Activated CD8-positive, alpha-beta T cell treated with anti-CD3 and anti-CD28 coated beads, Interleukin-2, amount 10 ng/mL, durations not matched to agents 7 days and 5 days (primary cell): Measurements from ENCODE around the gene FAM20C. TPM values are rescaled to one million over a fixed set of nuclear protein-coding genes. Genes with fewer than 3 reads are reported as not detected.

Source experiments
- ATAC-seq: fragments of 150-1000 bp; cut with Tn5 transposase; one replicate; pipeline ENCODE4 v1.10.0; 2021; ENCODE audit warnings: moderate library complexity
- CTCF ChIA-PET: fragments of 350-600 bp; sonication (Branson Sonifier 250); formaldehyde crosslinking; loops from one replicate; lab custom pipeline; 2021; ENCODE audit warnings: antibody characterized with exemption; lab: Charles Lee
- POLR2A ChIA-PET: fragments of 350-600 bp; sonication (Branson Sonifier 250); formaldehyde crosslinking; loops from one replicate; lab custom pipeline; 2021; ENCODE audit warnings: antibody characterized with exemption; lab: Charles Lee
- DNase-seq: peaks from one replicate; pipeline ENCODE4 v3.0.0-alpha.2; 2020
- H3K27ac Mint-ChIP-seq: one replicate; pipeline ENCODE4 v1.8.0; 2021; ENCODE audit warnings: mild to moderate bottlenecking, mixed read lengths
- H3K27me3 Mint-ChIP-seq: one replicate; pipeline ENCODE4 v1.8.0; 2021; ENCODE audit warnings: low read depth, mixed read lengths
- H3K36me3 Mint-ChIP-seq: one replicate; pipeline ENCODE4 v1.8.0; 2021; ENCODE audit warnings: low read depth, mixed read lengths
- H3K4me1 Mint-ChIP-seq: one replicate; pipeline ENCODE4 v1.8.0; 2021; ENCODE audit warnings: low read depth, mixed read lengths
- H3K4me3 Mint-ChIP-seq: one replicate; pipeline ENCODE4 v1.8.0; 2021; ENCODE audit warnings: mild to moderate bottlenecking, mixed read lengths
- H3K9me3 Mint-ChIP-seq: one replicate; pipeline ENCODE4 v1.8.0; 2022; ENCODE audit warnings: mixed read lengths; ENCODE audit not compliant: insufficient read depth
- total RNA-seq, 2 experiments: library from RNA; stranded (reverse); gene quantifications; one replicate each; pipeline ENCODE4 v1.2.3, GENCODE V29; 2021

The FAM20C gene
- total RNA-seq, 2 experiments from 2014 or later = 0.74 TPM; not detected in 1

DNA sequence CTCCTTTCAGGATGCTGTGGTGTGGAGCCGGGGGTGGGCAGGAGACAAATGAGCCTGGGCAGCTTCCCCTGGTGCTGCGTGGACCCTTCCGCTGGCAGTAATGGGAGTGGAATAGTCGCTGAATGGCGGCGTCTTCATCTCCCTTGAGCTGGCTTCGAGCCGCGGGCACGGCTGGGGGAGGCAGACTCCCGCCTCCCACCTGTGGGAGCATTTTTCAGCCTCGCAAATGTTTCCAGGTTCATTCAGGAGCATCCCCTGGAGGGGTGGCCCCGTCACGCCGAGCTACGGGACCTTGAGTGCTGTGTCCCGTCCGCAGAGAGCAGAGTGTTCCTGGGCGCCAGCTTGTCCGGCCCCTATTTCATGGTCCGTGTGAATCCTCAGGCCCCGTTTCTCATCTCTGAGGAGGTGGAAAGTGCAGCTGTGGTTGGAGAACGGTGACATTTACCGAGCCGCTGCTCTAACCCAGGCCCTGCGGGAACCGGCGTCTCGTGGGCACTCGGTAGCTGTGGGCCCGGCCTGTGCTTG, 18.1 kb downstream of the FAM20C start:
- H3K27ac Mint-ChIP-seq = no peak overlapping the region
- ChIA-PET POLR2A (no interaction called here), CTCF (no interaction called here)
- ATAC-seq = no peak
- H3K27me3 Mint-ChIP-seq = no peaks in the 10 kb centered on the region
- no peaks in the 10 kb centered on the region for H3K36me3 Mint-ChIP-seq
- H3K4me3 Mint-ChIP-seq = no peak overlapping the region
- no peaks in the 10 kb centered on the region for H3K9me3 Mint-ChIP-seq
- DNase-seq = no peak
- H3K4me1 Mint-ChIP-seq = no peaks in the 10 kb centered on the region

DNA sequence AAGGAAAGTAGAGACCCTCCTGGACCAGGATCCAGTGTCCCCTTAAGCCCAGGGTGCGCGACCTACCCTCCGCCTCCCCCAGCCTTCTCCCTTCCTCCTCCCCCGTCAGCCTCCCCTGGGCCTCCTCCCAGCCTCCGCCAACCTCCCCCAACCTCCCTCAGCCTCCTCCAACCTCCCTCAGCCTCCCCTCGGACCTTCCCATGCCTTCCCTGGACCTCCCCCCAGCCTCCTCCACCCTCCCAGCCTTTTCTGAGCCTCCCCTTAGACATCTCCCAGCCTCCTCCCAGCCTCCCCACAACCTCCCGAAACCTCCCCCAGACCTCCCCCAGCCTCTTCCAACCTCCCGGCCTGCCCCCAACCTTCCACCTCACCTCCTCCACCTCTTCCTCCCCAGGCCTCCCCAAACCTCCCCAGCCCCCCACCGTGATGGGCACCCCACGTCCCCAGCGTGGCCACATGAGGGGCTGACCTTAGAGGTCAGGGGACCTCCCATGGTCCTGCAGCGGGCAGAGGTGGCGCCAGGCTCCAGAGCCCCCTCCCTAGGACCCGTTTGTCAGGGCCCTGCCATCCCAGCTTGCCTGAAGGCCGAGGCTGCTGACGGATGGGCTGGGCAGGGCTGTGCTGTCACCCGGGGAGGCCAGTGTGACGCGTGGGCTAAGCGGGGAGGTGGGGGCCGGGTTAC, 18.8 kb downstream of the FAM20C start:
- Mint-ChIP-seq H3K36me3 (no peaks in the 10 kb centered on the region), H3K4me3 (no peak overlapping the region), H3K9me3 (no peaks in the 10 kb centered on the region), H3K27ac (no peak overlapping the region), H3K4me1 (no peaks in the 10 kb centered on the region), H3K27me3 (no peaks in the 10 kb centered on the region)
- DNase-seq (no peak), ATAC-seq (no peak)
- ChIA-PET POLR2A (no interaction called here), CTCF (no interaction called here)

DNA sequence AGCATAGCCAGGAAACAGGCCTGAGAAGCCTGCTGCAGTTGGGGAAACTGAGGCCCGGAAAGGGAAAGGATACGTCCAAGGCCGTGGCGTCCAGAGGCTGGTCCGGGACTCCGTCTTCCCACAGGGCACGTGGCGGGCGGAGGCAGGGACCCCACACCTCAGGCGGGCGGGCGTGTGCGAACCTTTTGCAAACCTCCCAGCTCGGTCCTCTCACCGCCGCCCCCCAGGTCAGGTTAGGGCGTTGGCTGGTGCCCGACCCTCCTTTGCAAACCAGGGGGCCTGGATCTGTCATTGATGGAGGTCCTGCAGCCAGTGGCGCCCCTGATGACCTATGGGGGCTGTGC, 19.3 kb downstream of the FAM20C start:
- Mint-ChIP-seq H3K9me3 (no peaks in the 10 kb centered on the region), H3K36me3 (no peaks in the 10 kb centered on the region), H3K4me3 (no peak overlapping the region), H3K27ac (no peak overlapping the region), H3K4me1 (no peaks in the 10 kb centered on the region), H3K27me3 (no peaks in the 10 kb centered on the region)
- no peak for ATAC-seq
- ChIA-PET POLR2A (no interaction called here), CTCF (no interaction called here)
- DNase-seq = no peak

GRCh38 chr7:212754-213153, 20.4 kb downstream of the FAM20C start:
- CTCF ChIA-PET = no interaction called here
- no peaks in the 10 kb centered on the region for H3K4me1 Mint-ChIP-seq

GRCh38 chr7:213324-213993, 21.1 kb downstream of the FAM20C start:
- CTCF ChIA-PET = no interaction called here

More at GRCh38 chr7:212754-213153, 20.4 kb downstream of the FAM20C start:
- Mint-ChIP-seq H3K27me3 (no peaks in the 10 kb centered on the region), H3K27ac (no peak overlapping the region), H3K36me3 (no peaks in the 10 kb centered on the region), H3K4me3 (no peak overlapping the region), H3K9me3 (no peaks in the 10 kb centered on the region)
- ATAC-seq (no peak), DNase-seq (no peak)
- POLR2A ChIA-PET = no interaction called here

DNA sequence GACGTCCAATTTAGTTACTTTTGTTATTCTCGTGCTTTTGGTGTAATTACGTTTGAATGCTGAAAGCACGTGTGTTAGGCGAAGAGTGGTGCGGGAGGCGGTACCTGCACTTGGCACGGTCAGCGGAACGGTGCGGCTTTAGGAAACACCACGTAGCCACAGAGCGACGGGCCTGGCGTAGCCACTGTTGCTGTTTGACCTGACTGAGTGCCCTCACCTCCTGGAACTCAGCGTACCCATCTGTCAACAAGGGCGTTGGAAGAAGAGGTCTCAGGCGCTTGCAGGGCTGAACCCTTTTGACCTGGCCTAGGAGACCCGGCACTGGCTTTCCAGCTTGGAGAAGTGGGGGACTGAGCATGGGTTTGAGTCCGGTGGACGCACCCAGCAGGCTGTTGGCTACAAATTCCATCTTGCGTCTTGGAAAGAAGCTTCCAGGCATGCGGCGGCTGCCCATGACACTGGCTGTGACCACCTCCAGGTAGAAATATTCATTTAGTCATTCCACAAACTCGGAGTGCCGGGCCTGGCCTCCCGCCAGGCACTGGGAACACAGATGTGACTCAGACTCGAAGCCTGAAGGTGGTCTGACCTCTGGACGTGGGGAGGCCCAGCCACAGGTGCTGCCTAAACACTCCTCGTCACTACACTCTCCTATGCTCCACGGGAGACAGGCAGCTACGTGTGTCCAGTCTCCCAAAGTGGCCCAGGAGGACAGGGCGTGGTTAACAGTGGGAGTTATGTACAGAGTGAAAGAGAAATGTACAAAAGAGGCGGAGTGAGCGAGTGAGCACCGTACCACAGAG, 22.2 kb downstream of the FAM20C start:
- DNase-seq (no peak), ATAC-seq (no peak)
- H3K36me3 Mint-ChIP-seq = no peaks in the 10 kb centered on the region
- ChIA-PET POLR2A (no interaction called here), CTCF (no interaction called here)
- no peaks in the 10 kb centered on the region for H3K9me3 Mint-ChIP-seq
- no peaks in the 10 kb centered on the region for H3K27me3 Mint-ChIP-seq
- H3K4me3 Mint-ChIP-seq = no peak overlapping the region
- H3K4me1 Mint-ChIP-seq = no peaks in the 10 kb centered on the region
- H3K27ac Mint-ChIP-seq = no peak overlapping the region

More at GRCh38 chr7:213324-213993, 21.1 kb downstream of the FAM20C start:
- no peaks in the 10 kb centered on the region for H3K27me3 Mint-ChIP-seq
- H3K27ac Mint-ChIP-seq = no peak overlapping the region
- no peak for DNase-seq
- no peak overlapping the region for H3K4me3 Mint-ChIP-seq
- H3K36me3 Mint-ChIP-seq = no peaks in the 10 kb centered on the region
- H3K4me1 Mint-ChIP-seq = no peaks in the 10 kb centered on the region
- H3K9me3 Mint-ChIP-seq = no peaks in the 10 kb centered on the region
- POLR2A ChIA-PET = no interaction called here
- no peak for ATAC-seq

DNA sequence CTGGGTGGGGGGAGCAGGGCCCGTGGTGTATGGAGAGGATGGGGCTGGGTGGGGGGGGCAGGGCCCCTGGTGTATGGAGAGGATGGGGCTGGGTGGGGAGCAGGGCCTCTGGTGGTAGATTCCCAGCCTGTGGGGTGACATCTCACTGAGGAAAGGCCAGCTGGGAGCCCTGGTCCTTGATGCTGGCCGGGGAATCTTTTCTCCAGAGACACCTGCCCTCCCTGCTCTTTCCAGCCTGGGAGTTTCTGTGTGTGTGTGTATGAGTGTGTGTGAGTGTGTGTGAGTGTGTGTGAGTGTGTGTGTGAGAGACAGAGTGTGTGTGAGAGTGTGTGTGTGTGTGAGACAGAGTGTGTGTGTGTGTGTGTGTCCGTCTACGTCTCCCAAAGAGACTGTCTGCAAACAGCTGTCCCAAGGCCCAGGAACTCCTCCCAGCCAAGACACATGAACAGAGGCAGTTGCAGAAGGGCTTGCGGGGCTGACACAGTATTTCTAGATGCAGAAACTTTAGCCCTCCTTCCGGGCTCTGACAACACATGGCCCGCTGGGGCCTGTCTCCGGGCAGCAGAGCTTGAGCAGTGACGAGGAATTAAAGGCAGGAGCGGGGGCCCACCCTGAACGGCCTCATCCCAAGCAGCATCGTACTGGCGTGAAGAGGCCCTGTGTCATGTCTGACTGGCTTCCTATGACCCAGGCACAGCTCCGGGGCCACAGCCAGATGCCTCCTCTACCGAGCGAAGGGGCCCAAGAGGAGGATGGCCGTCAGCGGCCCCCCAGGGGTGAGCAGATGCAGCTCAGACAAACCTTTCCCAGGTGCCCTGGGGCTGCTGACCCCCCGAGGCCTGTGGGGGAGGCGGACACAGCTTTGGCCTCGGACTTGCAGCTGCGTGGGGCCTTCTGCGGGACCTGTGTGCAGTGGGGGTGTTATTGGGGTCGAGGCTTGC, 24.3 kb downstream of the FAM20C start:
- ATAC-seq = no peak
- Mint-ChIP-seq H3K4me1 (no peaks in the 10 kb centered on the region), H3K4me3 (no peak overlapping the region), H3K27me3 (no peaks in the 10 kb centered on the region), H3K9me3 (no peaks in the 10 kb centered on the region), H3K36me3 (no peaks in the 10 kb centered on the region), H3K27ac (no peak overlapping the region)
- ChIA-PET CTCF (no interaction called here), POLR2A (no interaction called here)
- DNase-seq = no peak

DNA sequence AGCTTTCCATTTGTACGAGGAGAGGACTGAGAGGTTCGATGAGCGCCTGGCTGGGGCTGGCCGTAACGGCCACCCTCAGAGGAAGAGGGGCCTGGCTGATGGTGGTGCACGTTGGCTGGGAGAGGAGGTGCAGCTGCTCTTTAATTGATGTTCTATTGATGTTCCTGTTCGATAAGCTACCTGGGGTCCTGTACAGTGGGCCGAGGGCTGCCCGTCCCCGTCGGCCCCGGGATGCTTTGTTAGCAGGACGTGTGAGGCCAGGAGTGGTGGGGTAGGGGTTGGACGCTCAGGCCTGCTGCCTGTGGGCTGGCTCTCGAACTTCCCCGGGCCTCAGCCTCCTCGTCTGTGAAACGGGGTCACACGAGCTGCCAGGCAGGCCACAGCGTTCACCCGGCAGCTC, 25.4 kb downstream of the FAM20C start:
- Mint-ChIP-seq H3K9me3 (no peaks in the 10 kb centered on the region), H3K27me3 (no peaks in the 10 kb centered on the region), H3K4me1 (no peaks in the 10 kb centered on the region), H3K27ac (no peak overlapping the region), H3K36me3 (no peaks in the 10 kb centered on the region), H3K4me3 (no peak overlapping the region)
- ATAC-seq (no peak), DNase-seq (no peak)
- ChIA-PET POLR2A (no interaction called here), CTCF (no interaction called here)

GRCh38 chr7:218316-218715, 25.9 kb downstream of the FAM20C start:
- POLR2A ChIA-PET = no interaction called here
- Mint-ChIP-seq H3K4me3 (no peak overlapping the region), H3K4me1 (no peaks in the 10 kb centered on the region)

DNA sequence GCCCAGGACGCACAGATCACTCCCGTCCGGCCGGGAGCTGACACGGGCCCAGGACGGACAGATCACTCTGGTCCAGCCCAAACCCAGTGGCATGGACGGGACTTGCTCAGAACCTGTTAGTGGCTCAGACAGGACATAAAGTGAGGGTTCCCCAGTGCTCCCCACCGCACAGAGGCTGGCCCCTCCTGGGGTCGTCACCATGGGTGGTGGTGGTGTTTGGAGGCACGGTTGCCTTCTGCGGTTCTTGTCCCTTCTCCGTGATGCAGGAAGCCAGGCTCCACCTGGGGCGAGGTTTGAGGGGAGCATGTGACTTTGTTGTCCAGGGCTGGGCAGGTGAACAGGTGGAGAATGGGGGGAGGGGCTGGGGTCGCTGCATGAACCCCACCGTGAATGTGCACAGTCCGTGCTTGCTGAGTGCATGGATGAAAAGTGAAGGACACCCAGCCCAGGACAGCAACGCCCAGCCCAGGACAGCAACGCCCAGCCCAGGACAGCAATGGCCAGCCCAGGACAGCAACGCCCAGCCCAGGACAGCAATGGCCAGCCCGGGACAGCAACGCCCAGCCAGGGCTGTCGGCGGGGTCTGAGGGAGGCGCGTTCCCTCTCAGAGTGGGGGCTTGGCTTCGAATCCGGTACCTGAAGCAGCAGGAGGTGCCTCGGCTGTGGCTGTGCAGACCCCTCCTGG, 26.7 kb downstream of the FAM20C start:
- H3K4me3 Mint-ChIP-seq = no peak overlapping the region
- no peak overlapping the region for H3K27ac Mint-ChIP-seq
- no peaks in the 10 kb centered on the region for H3K9me3 Mint-ChIP-seq
- no peak for ATAC-seq
- H3K27me3 Mint-ChIP-seq = no peaks in the 10 kb centered on the region
- POLR2A ChIA-PET = interaction anchor here (0.6 kb wide), 1 partner anchor 16 kb away, joined by 3 read pairs; no protein-coding TSS in a partner anchor
- H3K36me3 Mint-ChIP-seq = no peaks in the 10 kb centered on the region
- no peak for DNase-seq
- no peaks in the 10 kb centered on the region for H3K4me1 Mint-ChIP-seq
- CTCF ChIA-PET = no interaction called here

More at GRCh38 chr7:218316-218715, 25.9 kb downstream of the FAM20C start:
- ATAC-seq = no peak
- Mint-ChIP-seq H3K9me3 (no peaks in the 10 kb centered on the region), H3K27me3 (no peaks in the 10 kb centered on the region), H3K27ac (no peak overlapping the region), H3K36me3 (no peaks in the 10 kb centered on the region)
- CTCF ChIA-PET = no interaction called here
- DNase-seq = no peak
